Glomerular visceral epithelial cell (primary cell): ENCODE measurements around the gene NIPBL.
A peak's percentile ranks its signal among the peaks of the same experiment; 100 is the strongest.
"Not testable (repeated sequence)": the region's sequence is repeated elsewhere in the genome, so short reads cannot be mapped to it uniquely, and the experiment has no call there.

ENCODE experiments used
- DNase-seq: peaks from one replicate; pipeline ENCODE4 v3.0.0-alpha.2; 2016; ENCODE audit errors: extremely low spot score

The NIPBL gene

GRCh38 chr5:36876299-36876964 is at the start of gene NIPBL:
NIPBL (plus strand) TSS chr5:36876769; CDS start chr5:36953697, 76,928 bp downstream.
- peak; percentile 96 for DNase-seq

GRCh38 chr5:36832274-36832673 is 44.3 kb upstream of the NIPBL start:
- no peak for DNase-seq

- no peak for DNase-seq
These were observed 39.7 kb upstream of the NIPBL start for GRCh38 chr5:36836831-36837230.

- no peak for DNase-seq
These were observed 36.8 kb upstream of the NIPBL start for GRCh38 chr5:36839489-36840476.

- no peak for DNase-seq
These were observed 34.9 kb upstream of the NIPBL start for GRCh38 chr5:36841677-36842076.

- DNase-seq: no peak
These were observed 34.5 kb upstream of the NIPBL start for GRCh38 chr5:36842087-36842486.

GRCh38 chr5:36844305-36844704 is 32.3 kb upstream of the NIPBL start:
- no peak for DNase-seq

GRCh38 chr5:36848545-36848944 is 28.0 kb upstream of the NIPBL start:
- not testable (repeated sequence) for DNase-seq

- DNase-seq: not testable (repeated sequence)
These were observed 23.7 kb upstream of the NIPBL start for GRCh38 chr5:36852903-36853302.

GRCh38 chr5:36854402-36855140 is 22.0 kb upstream of the NIPBL start:
- DNase-seq: no peak

- DNase-seq: no peak
These were observed 21.5 kb upstream of the NIPBL start for GRCh38 chr5:36855141-36855495.

- no peak for DNase-seq
These were observed 14.7 kb upstream of the NIPBL start for GRCh38 chr5:36861871-36862270.

- peak; percentile 66 for DNase-seq
These were observed 6.0 kb upstream of the NIPBL start for GRCh38 chr5:36870399-36871040.

- no peak for DNase-seq
These were observed 2.1 kb upstream of the NIPBL start for GRCh38 chr5:36874465-36874864.

GRCh38 chr5:36875051-36875789 is 1.3 kb upstream of the NIPBL start:
- DNase-seq: peak; percentile 73

- DNase-seq: peak; percentile 83
These were observed 725 bp upstream of the NIPBL start for GRCh38 chr5:36875790-36876298.

- peak; percentile 46 for DNase-seq
These were observed 547 bp downstream of the NIPBL start for GRCh38 chr5:36876965-36877666.

GRCh38 chr5:36877667-36878391 is 1.3 kb downstream of the NIPBL start:
- peak; percentile 49 for DNase-seq

- DNase-seq: peak; percentile 56
These were observed 2.0 kb downstream of the NIPBL start for GRCh38 chr5:36878392-36879082.
